Astrocyte of the cerebellum (primary cell): ENCODE results near the gene MOB2.

Experiments
- DNase-seq: peaks from one replicate; pipeline ENCODE4 v3.0.0-alpha.2; 2011; ENCODE audit warnings: low read depth
- H3K4me3 ChIP-seq: 2 replicates; pipeline ENCODE4 v1.5.1; 2011; ENCODE audit warnings: mild to moderate bottlenecking, low read depth, low read length, moderate library complexity
- CTCF ChIP-seq: IDR thresholded peaks from 2 replicates; pipeline ENCODE4 v1.5.1; 2012; ENCODE audit warnings: low read length, low read depth, moderate library complexity, mild to moderate bottlenecking; ENCODE audit errors: missing control alignments
- in situ Hi-C: cut with HindIII; loops from 2 replicates; pipeline ENCODE4 v1.10.0; 2017; ENCODE audit warnings: low sequenced_read_pairs

MOB2 gene

GRCh38 chr11:1473011-1473628, 13.5 kb downstream of the MOB2 start:
- H3K4me3 ChIP-seq: no peak overlapping the region
- in situ Hi-C loops: no loop called here
- TF ChIP-seq CTCF: no peak
- DNase-seq: no peak

- no peak overlapping the region for H3K4me3 ChIP-seq
- DNase-seq: no peak
- TF ChIP-seq CTCF: no peak
- in situ Hi-C loops: no loop called here
Measured at GRCh38 chr11:1472180-1473005, 14.2 kb downstream of the MOB2 start.

- no peak for DNase-seq
- in situ Hi-C loops: no loop called here
Measured at GRCh38 chr11:1471736-1472135, 14.8 kb downstream of the MOB2 start.

GRCh38 chr11:1470681-1471611, 15.6 kb downstream of the MOB2 start:
- TF ChIP-seq CTCF: no peak
- in situ Hi-C loops: no loop called here
- no peak overlapping the region for H3K4me3 ChIP-seq

More at GRCh38 chr11:1471736-1472135, 14.8 kb downstream of the MOB2 start:
- TF ChIP-seq CTCF: no peak
- H3K4me3 ChIP-seq: no peak overlapping the region

GRCh38 chr11:1469911-1470680, 16.5 kb downstream of the MOB2 start:
- no peak for DNase-seq
- in situ Hi-C loops: loop anchor here (5.0 kb wide), 1 partner anchor 67 kb away; no protein-coding TSS in a partner anchor
- no peak overlapping the region for H3K4me3 ChIP-seq
- no peak for TF ChIP-seq CTCF

More at GRCh38 chr11:1470681-1471611, 15.6 kb downstream of the MOB2 start:
- DNase-seq: no peak
